Cerebellar nuclear complex (tissue), 1 donor: ENCODE data around the gene HOXA5.

Experiments used
- DNase-seq, 2 experiments: peaks; one replicate each; lab custom pipeline; 2025; lab: John Stamatoyannopoulos, UW

The HOXA5 gene

DNA sequence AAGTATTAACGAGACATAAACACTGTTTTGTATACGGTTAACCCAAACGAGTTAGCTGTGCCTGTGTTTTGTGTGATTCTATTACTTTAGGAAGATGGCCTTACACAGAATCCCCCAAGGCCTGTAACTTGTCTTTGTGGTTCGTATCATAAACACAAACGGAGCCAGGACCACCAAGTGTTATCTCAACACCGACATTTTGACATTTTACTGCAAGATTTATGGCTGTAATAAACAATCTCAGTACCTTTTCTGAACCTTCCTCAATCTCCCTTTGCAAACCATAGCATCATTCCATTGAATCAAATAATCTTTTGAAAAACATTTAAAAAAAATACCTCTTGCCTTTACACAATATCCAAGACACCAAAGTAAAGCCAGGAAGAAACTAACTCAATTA lies 10.5 kb downstream of the HOXA5 start:
- DNase-seq: no peak

DNA sequence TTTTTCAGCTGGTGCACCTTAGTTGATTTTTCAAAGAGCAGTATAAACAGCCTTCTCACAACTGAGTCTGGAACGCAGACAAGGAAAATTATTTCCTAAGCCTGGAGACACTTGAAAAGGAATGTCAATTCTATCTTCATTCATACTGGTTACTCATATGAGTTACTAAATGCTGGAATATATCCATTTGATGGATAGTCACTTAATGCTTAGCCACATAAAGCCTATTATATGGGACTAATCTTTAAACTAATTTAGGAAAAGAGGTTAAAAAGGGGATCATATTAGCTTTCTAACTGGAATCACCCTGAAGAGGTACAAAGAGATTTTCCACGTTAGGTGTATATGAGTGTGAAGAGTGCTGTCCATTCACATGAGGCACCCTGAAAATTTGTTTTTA lies 11.3 kb downstream of the HOXA5 start:
- DNase-seq: no peak

DNA sequence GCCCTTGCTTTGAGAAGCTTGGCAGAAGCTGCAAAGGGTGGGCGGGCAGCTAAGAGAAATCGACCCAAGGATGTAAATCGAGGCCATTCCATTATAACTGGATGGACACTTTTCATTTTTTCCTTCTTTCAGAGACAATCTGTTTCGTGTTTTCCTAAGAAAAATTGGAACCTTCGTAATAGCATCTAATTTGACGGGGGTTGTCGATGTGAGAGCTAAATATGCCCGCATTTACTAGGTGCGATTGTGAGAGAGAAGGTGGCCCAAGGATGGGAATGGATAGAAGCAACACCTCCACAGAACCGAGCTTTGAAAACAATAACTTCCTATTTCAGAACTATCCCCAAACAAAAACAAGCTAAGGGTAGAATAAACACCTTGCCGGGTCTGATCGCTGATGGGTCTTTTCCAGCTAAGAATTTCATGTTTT lies 12.1 kb downstream of the HOXA5 start:
- DNase-seq: no peak

DNA sequence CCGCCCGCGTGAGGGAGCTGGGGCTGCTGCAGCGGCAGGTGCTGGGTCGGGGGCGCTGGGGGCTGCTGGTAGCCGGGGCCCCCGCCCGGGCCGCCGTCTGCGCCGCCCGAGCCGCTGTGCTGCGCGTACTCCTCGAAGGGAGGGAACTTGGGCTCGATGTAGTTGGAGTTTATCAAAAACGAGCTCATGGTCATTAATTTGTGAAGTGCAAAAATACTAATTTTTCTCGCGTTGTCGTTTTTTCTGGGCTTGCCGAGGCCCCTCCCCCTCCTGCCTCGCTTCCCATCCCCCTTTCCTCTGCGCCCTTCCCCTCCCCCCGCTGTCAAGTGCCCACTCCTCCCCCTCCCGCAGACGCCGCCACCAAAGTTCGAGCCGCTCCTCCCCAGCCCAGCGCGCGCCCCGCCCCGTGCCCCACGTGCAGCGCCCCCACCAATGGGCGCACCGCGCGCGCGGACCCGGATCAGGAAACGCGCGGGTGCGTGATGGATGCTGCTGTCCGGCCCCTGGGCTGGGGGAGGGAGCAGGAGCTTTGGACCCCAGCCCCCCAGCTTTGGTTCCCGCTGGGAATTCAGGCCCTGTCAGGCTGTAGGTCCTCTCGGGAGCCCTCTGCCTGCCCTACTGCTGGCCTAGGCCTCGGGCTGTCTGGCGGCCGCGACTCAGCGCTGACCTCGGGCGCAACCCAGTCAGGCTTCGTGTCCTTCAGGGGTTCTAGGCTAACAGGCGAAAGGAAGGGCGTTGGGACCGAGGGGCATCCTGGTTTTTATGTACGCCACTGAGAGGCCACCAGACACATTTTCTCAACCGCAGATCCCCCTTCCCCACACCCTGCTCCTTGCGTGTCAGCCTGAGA lies 12.7 kb downstream of the HOXA5 start, which contains the start of gene HOXA4:
HOXA4 (minus strand) TSS at position 218 of the 850 bp plus-strand sequence; CDS start at position 194, 24 bp downstream.
- no peak for DNase-seq

- no peak for DNase-seq
These were observed 13.5 kb downstream of the HOXA5 start for GRCh38 chr7:27129729-27130539.

DNA sequence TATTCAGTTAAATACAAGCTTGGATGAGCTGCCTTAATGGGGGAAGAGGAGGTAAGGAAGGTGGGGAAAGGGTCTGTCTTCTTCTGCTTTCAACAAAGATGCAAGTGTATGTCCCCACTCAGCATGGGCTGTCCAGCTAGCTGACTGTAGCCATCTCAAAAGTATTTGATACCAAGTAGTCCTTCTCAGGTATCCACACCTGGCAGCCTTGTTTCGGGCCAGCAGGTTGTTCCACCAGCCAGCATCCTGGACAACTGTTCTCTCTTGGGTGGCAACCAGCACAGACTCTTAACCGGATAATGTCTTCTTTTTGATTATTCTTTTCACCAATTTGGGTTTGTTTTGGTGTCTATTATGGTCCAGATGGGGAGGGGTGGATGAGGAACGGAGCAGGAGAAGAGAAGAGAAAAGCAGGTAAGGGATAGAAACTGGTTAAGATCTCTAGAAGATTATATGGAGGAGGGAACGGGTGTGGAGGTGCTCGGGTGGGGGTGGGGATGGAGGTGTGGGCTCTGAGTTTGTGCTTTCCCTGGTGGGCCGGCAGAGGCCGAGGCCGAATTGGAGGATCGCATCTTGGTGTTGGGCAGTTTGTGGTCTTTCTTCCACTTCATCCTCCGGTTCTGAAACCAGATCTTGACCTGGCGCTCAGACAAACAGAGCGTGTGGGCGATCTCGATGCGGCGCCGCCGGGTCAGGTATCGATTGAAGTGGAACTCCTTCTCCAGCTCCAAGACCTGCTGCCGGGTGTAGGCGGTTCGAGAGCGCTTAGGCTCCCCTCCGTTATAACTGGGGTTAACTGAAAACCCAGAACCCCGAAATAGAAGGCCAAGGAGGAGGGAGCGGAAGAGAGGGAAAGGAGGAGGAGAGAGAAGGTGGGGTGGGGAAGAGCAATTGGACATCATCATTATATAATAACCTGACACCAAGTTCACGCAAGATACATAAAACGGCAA lies 14.4 kb downstream of the HOXA5 start:
- no peak for DNase-seq

GRCh38 chr7:27128034-27128433 lies 15.4 kb downstream of the HOXA5 start:
- no peak for DNase-seq

DNA sequence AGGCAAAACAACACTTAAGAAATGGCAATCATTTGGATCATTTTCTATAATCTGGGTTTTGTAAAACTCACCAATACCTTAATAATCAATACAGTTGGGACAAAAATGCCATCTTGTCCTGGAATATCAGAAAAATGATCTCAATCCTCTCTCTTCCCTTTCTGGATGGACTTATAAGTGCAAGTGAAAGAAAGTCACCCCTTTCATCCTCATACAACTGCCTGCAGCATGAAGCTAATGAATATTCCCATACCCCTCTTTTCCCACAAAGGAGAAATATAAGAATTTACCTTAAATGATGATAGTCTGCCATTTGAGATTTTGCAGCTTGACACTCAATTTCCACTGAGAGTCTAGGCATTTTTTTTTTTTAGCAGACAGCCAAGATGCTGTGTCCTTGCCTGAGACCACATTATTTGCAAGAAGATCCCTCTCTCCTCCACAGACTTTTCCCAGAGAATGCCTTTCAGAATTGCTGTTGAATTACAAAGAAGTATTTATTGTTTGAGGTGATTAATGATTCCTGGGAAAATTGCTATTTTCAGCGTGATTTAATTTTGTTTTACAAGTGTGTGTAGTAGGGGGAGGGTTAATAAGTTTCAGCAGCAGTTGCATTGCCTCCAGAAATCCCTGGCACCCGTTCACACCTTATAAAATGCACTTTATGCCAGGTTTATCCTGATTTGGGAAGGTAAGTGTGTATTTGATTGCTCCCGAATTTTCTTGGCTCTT lies 16.7 kb downstream of the HOXA5 start:
- no peak for DNase-seq

DNA sequence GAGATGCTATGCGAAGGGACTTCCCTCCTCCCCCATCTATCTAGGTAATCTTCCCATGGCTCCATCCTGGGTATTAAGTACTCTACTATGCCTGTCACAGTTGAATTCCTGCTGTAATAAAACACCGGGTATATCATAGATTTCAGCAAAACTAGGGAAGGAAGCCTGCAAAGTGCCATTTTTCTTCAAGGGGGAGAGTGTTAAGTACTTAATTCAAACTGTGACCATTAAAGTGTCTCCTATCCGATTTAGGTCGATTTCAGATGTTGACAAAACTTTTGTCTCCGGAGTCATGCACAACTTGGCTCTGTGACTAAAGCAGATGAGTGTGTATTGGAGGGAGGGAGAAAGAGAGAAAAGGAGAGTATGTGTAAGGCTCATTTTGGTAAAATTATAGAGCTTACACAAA lies 17.5 kb downstream of the HOXA5 start:
- no peak for DNase-seq

DNA sequence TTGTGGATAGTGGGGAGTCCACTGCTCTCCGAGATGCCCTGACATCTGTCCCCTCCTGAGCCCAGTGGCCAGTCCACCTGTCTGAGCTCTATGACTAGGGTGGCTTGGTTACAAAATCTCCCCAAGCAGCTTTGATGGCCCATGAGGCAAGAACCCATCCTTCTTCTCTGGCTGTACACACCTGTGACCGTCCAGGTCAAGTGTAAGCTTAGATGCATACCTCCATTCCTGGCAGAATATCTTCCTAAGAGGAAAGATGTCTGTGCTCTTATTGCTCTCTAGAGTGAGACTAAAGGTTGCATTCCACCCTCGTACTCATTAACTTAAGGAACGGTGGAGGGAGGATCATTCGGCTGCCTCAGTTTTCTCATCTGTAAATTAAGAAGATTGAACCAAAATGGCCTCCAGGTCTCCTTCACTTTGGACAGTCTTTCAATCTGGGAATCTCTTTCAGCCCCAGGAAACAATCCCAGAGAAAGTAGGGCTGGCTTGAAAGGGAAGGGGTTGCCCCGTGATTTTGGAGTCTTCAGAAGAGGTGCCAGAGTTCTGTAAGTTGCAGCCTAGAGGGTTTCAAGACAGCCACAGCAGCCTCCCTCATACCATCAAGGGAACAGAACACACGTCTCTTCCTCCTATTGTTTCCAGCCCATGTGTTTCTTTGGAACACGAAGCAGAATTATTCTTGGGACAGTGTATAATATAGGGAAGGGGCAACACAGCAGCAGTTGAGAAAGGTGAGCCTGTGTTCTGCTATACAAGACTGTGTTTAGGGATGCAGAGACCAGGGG lies 18.4 kb downstream of the HOXA5 start:
- DNase-seq: no peak

DNA sequence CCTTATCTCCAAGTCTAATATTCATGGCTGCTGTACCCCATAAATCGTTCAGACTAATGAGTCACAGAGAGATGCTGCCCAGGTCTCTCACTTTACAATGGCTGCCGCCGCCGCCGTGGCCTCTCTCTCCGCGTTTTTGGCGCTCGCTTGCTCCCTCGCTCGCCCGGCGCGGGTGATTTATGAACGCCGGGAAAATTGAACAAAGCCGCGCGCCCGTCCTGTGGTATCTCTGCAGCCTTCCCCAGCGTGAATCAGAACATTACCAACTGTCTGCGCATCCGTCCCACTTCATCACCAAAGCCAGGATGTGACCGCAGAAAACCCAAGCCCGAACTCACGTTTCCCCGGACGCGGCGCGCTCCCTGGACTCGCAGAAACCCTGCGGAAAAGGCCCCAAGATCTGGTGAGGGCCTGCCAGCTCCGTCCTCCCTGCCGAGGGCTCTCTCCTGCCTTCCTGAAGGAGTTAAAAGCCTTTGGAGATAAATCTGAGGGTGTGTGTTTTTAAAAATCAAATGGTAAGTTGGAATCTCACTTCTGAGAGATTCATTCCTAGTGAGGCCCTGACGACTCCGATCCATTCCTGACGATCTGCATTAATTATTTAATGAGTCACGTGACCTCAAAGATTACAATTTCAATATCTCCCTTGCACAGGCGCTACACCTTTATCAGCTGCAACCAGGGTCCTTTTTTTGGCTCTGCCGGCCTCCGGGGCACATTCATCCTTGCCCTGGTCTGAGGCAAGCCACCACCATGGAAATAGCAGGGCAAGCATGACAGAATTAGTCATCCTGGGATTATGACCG lies 19.2 kb downstream of the HOXA5 start:
- no peak for DNase-seq

GRCh38 chr7:27123477-27124053 lies 19.9 kb downstream of the HOXA5 start:
- no peak for DNase-seq

- no peak for DNase-seq
These were observed 20.4 kb downstream of the HOXA5 start for GRCh38 chr7:27123007-27123476.

GRCh38 chr7:27122077-27122910 lies 21.2 kb downstream of the HOXA5 start:
- no peak for DNase-seq

- DNase-seq: no peak
These were observed 21.8 kb downstream of the HOXA5 start for GRCh38 chr7:27121684-27122076.

DNA sequence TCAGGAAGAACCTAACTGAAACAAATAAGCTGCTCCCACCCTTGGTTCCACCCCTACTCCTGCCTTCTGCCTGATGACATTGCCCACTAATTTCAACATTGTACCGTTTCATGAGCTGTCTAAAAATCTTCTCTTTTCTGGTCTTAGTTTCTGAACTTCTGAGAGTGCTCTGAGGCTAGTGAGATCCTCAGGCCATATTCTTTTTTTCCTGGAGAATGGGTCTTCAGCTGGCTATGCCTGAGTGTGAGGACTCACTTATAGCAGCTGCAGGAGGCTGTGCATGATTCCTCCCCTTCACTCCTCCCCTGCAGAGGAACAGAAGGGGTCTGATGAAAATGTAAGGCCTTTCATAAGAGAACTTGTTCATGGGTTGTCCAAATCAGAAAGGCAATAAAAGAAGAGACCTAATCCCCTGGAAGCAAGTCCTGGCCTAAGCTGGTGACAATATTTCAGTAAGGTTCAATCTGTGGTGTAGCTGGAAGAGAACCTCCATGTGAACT lies 24.0 kb downstream of the HOXA5 start:
- DNase-seq: no peak

DNA sequence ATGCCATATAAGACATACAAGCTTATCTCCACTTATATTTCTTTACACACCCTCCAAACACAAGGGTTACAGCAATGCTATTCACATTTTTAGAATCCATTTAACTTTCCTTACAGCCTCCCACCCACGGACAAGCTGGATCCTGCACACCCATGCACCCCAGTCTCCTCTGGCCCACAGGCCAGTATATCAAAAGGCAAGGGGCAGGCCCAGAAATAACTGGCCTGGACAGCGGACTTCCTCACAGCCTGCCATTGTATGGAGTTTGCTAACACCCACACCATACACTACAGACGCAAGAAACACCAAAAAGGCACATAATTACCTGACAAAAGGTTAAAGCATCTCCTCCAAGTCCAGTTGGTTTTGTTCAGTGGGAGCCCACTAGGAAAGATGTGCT lies 24.9 kb downstream of the HOXA5 start:
- no peak for DNase-seq
